ENCODE data around the gene GPR157.

DNA sequence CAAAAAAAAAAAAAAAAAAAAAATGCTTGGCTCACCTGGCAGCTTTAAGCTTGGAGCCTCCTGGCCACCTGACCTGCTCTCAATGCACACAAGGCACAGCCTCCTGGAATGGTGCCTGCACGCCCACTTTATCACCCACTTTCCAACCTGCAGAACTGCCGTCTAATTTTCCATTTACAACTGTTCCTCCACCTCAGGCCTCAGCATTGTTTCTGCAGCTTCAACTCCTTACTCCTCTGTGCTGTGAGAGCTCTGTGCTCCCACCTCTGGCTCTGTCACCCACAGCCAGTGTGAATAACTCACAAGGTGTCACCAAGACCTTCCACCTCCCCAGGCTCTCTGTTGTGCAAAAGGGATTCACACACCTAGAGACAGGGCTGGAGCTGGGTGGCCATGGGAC is 38.7 kb upstream of the GPR157 start:
- TF ChIP-seq, protein P1, sequence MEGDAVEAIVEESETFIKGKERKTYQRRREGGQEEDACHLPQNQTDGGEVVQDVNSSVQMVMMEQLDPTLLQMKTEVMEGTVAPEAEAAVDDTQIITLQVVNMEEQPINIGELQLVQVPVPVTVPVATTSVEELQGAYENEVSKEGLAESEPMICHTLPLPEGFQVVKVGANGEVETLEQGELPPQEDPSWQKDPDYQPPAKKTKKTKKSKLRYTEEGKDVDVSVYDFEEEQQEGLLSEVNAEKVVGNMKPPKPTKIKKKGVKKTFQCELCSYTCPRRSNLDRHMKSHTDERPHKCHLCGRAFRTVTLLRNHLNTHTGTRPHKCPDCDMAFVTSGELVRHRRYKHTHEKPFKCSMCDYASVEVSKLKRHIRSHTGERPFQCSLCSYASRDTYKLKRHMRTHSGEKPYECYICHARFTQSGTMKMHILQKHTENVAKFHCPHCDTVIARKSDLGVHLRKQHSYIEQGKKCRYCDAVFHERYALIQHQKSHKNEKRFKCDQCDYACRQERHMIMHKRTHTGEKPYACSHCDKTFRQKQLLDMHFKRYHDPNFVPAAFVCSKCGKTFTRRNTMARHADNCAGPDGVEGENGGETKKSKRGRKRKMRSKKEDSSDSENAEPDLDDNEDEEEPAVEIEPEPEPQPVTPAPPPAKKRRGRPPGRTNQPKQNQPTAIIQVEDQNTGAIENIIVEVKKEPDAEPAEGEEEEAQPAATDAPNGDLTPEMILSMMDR (IDR thresholded peaks at IDR 0.05), result no peak
- no peak for TF ChIP-seq EZH2 (IDR thresholded peaks at IDR 0.05; ENCODE audit: borderline replicate concordance, insufficient read depth, low read depth, low read length, poor library complexity, severe bottlenecking)

All from B cell (primary cell).